H9 (cell line): ENCODE results near the gene FN1. TPM values are rescaled to one million over a fixed set of nuclear protein-coding genes. Genes with fewer than 3 reads are reported as not detected.
A peak's percentile ranks its signal among the peaks of the same experiment; 100 is the strongest.

Experiments used
- DNase-seq: peaks from one replicate; pipeline ENCODE4 v3.0.0-alpha.2; 2017
- H2AFZ ChIP-seq: one replicate; pipeline ENCODE4 v1.6.1; 2013; ENCODE audit warnings: mild to moderate bottlenecking, low read length, control low read depth, moderate library complexity
- H2AK5ac ChIP-seq: 2 replicates; pipeline ENCODE4 v1.6.1; 2013; ENCODE audit warnings: low read length, control low read depth, mixed read lengths; ENCODE audit not compliant: insufficient read length
- H2BK120ac ChIP-seq: one replicate; pipeline ENCODE4 v1.6.1; 2013; ENCODE audit warnings: low read depth, mild to moderate bottlenecking, low read length, control low read depth, inconsistent platforms; ENCODE audit not compliant: poor library complexity, severe bottlenecking
- H2BK12ac ChIP-seq: 2 replicates; pipeline ENCODE4 v1.6.1; 2013; ENCODE audit warnings: low read length, control low read depth, mixed read lengths, low read depth; ENCODE audit not compliant: insufficient read length
- H2BK15ac ChIP-seq: 2 replicates; pipeline ENCODE4 v1.6.1; 2013; ENCODE audit warnings: low read depth, low read length, control low read depth
- H2BK20ac ChIP-seq: one replicate; pipeline ENCODE4 v1.6.1; 2013; ENCODE audit warnings: low read depth, mild to moderate bottlenecking, low read length, control low read depth, inconsistent platforms; ENCODE audit not compliant: poor library complexity, severe bottlenecking
- H2BK5ac ChIP-seq: 2 replicates; pipeline ENCODE4 v1.6.1; 2013; ENCODE audit warnings: low read length, control low read depth, mixed read lengths; ENCODE audit not compliant: insufficient read length
- H3K14ac ChIP-seq: 2 replicates; pipeline ENCODE4 v1.6.1; 2013; ENCODE audit warnings: low read length, control low read depth; ENCODE audit not compliant: insufficient read depth
- H3K18ac ChIP-seq: 2 replicates; pipeline ENCODE4 v1.6.1; 2013; ENCODE audit warnings: low read depth, mild to moderate bottlenecking, mixed read lengths, low read length, control low read depth; ENCODE audit not compliant: insufficient read length
- H3K23ac ChIP-seq: 2 replicates; pipeline ENCODE4 v1.6.1; 2013; ENCODE audit warnings: low read length, control low read depth, mixed read lengths, low read depth; ENCODE audit not compliant: insufficient read length
- H3K23me2 ChIP-seq: 2 replicates; pipeline ENCODE4 v1.6.1; 2013; ENCODE audit warnings: low read depth, mild to moderate bottlenecking, mixed read lengths, low read length, control low read depth; ENCODE audit not compliant: insufficient read length, poor library complexity, severe bottlenecking
- H3K27ac ChIP-seq: 2 replicates; pipeline ENCODE4 v1.5.1; 2013; ENCODE audit warnings: low read length, control low read depth, mixed read lengths, low read depth; ENCODE audit not compliant: insufficient read length
- H3K27me3 ChIP-seq: 2 replicates; pipeline ENCODE4 v1.6.1; 2013; ENCODE audit warnings: low read length, control low read depth, inconsistent platforms; ENCODE audit not compliant: insufficient read depth
- H3K4ac ChIP-seq: 2 replicates; pipeline ENCODE4 v1.6.1; 2013; ENCODE audit warnings: low read depth, mild to moderate bottlenecking, control low read depth, inconsistent platforms, low read length, moderate library complexity
- H3K4me1 ChIP-seq: 2 replicates; pipeline ENCODE4 v1.6.1; 2013; ENCODE audit warnings: low read length, control low read depth, inconsistent platforms; ENCODE audit not compliant: insufficient read depth
- H3K4me2 ChIP-seq: 2 replicates; pipeline ENCODE4 v1.6.1; 2013; ENCODE audit warnings: low read length, control low read depth, mixed read lengths; ENCODE audit not compliant: insufficient read length, insufficient read depth
- H3K56ac ChIP-seq: 2 replicates; pipeline ENCODE4 v1.6.1; 2013; ENCODE audit warnings: low read depth, mild to moderate bottlenecking, mixed read lengths, low read length, control low read depth; ENCODE audit not compliant: insufficient read length
- H3K79me1 ChIP-seq: 2 replicates; pipeline ENCODE4 v1.6.1; 2013; ENCODE audit warnings: low read depth, mild to moderate bottlenecking, moderate library complexity, low read length, control low read depth, inconsistent platforms; ENCODE audit not compliant: insufficient read depth, poor library complexity, severe bottlenecking
- H3K79me2 ChIP-seq: 2 replicates; pipeline ENCODE4 v1.6.1; 2013; ENCODE audit warnings: low read length, control low read depth, inconsistent platforms; ENCODE audit not compliant: insufficient read depth
- H3K9ac ChIP-seq: 2 replicates; pipeline ENCODE4 v1.6.1; 2013; ENCODE audit warnings: low read length, control low read depth, mixed read lengths; ENCODE audit not compliant: insufficient read length; ENCODE audit errors: extremely low read depth
- H3K9me3 ChIP-seq: one replicate; pipeline ENCODE4 v1.6.1; 2013; ENCODE audit warnings: low read depth, low read length, inconsistent platforms; ENCODE audit not compliant: control insufficient read depth
- H3T11ph ChIP-seq: one replicate; pipeline ENCODE4 v1.6.1; 2013; ENCODE audit warnings: mild to moderate bottlenecking, low read length, control low read depth, inconsistent platforms
- H4K20me1 ChIP-seq: one replicate; pipeline ENCODE4 v1.6.1; 2013; ENCODE audit not compliant: control insufficient read depth, insufficient read length, insufficient read depth
- H4K5ac ChIP-seq: 2 replicates; pipeline ENCODE4 v1.6.1; 2013; ENCODE audit warnings: low read depth, mild to moderate bottlenecking, mixed read lengths, low read length, control low read depth; ENCODE audit not compliant: insufficient read length
- H4K8ac ChIP-seq: replicated peaks from 2 replicates; pipeline ENCODE4 v1.6.1; 2013; ENCODE audit warnings: low read length, control low read depth, mixed read lengths, low read depth; ENCODE audit not compliant: insufficient read length
- H4K91ac ChIP-seq: 2 replicates; pipeline ENCODE4 v1.6.1; 2013; ENCODE audit warnings: low read depth, mild to moderate bottlenecking, moderate library complexity, mixed read lengths, low read length, control low read depth; ENCODE audit not compliant: insufficient read length
- H3K27ac Mint-ChIP-seq, 3 experiments: 2 replicates in 2 of 3; 3 replicates in 1 of 3; pipeline ENCODE4 v1.8.0; 2020 to 2021; ENCODE audit warnings: mixed read lengths in 3 of 3, mild to moderate bottlenecking in 1 of 3, moderate library complexity in 1 of 3
- H3K27me3 Mint-ChIP-seq: 2 replicates; pipeline ENCODE4 v1.8.0; 2021; ENCODE audit warnings: low read depth, mild to moderate bottlenecking, moderate library complexity, mixed read lengths
- H3K36me3 Mint-ChIP-seq, 3 experiments: 2 replicates in 2 of 3; 3 replicates in 1 of 3; pipeline ENCODE4 v1.8.0; 2020 to 2021; ENCODE audit warnings: low read depth in 3 of 3, mixed read lengths in 3 of 3; ENCODE audit not compliant: insufficient read depth in 1 of 3
- H3K4me1 Mint-ChIP-seq, 2 experiments: 2 replicates each; pipeline ENCODE4 v1.8.0; 2020; ENCODE audit warnings: mixed read lengths in 2 of 2
- H3K4me3 Mint-ChIP-seq, 2 experiments: 2 replicates in 1 of 2; 3 replicates in 1 of 2; pipeline ENCODE4 v1.8.0; 2020 to 2021; ENCODE audit warnings: mild to moderate bottlenecking in 2 of 2, mixed read lengths in 2 of 2, moderate library complexity in 1 of 2
- H3K9me3 Mint-ChIP-seq, 2 experiments: 2 replicates in 1 of 2; 3 replicates in 1 of 2; pipeline ENCODE4 v1.8.0; 2020; ENCODE audit warnings: mild to moderate bottlenecking in 2 of 2, mixed read lengths in 2 of 2, moderate library complexity in 1 of 2
- CTCF ChIP-seq: fragments of 200-600 bp; sonication (generic); conservative IDR thresholded peaks from 3 replicates; pipeline ENCODE4 v1.8.0; 2021; ENCODE audit warnings: antibody characterized with exemption, mild to moderate bottlenecking
- WGBS: extraction: QIAGEN DNeasy Blood & Tissue Kit; methylation state at CpG from one replicate; pipeline ENCODE4 v1.1.7; 2013; ENCODE audit warnings: missing lambda C conversion rate, low lambda C conversion rate, mixed read lengths; ENCODE audit not compliant: insufficient read length; ENCODE audit errors: extremely low coverage; 5-methylcytosine and 5-hydroxymethylcytosine counted together
- total RNA-seq: library from RNA; stranded (reverse); gene quantifications from 2 replicates; pipeline ENCODE4 v1.2.1, GENCODE V29; 2021

Gene FN1
- total RNA-seq, 1 experiment from 2014 or later, result 56.0 TPM

GRCh38 chr2:215437614-215438013 lies 1.7 kb upstream of the FN1 start:
- Histone ChIP-seq H4K8ac (no peak overlapping the region), H3K79me1 (no peaks in the 10 kb centered on the region), H3K9me3 (no peaks in the 10 kb centered on the region), H3K27ac (no peak overlapping the region), H3K14ac (no peak overlapping the region), H4K20me1 (no peaks in the 10 kb centered on the region), H2BK5ac (no peak overlapping the region), H2BK120ac (no peak overlapping the region), H3K23me2 (peaks cover 6% of the 10 kb centered on the region), H2BK15ac (no peak overlapping the region), H2BK12ac (no peak overlapping the region), H3K79me2 (no peaks in the 10 kb centered on the region), H3K23ac (no peak overlapping the region), H2BK20ac (no peak overlapping the region), H2AFZ (no peak overlapping the region), H3K4me2 (peak overlapping the region; percentile 80), H3K4me1 (no peaks in the 10 kb centered on the region), H3K9ac (no peak overlapping the region), H4K5ac (no peak overlapping the region), H3K27me3 (no peaks in the 10 kb centered on the region), H2AK5ac (no peak overlapping the region), H3K56ac (no peak overlapping the region), H3K18ac (no peak overlapping the region), H4K91ac (no peak overlapping the region), H3K4ac (no peak overlapping the region), H3T11ph (no peak overlapping the region)
- H3K4me1 Mint-ChIP-seq, result peaks cover 19 to 22% of the 10 kb centered on the region in 2 experiments
- peaks cover 6% of the 10 kb centered on the region for H3K27me3 Mint-ChIP-seq
- H3K27ac Mint-ChIP-seq, result no peak overlapping the region
- TF ChIP-seq CTCF, result no peak
- H3K9me3 Mint-ChIP-seq, result no peaks in the 10 kb centered on the region
- H3K36me3 Mint-ChIP-seq, result peaks cover 0 to 5% (median 1%) of the 10 kb centered on the region in 3 experiments; a peak in 4 of 7 replicates
- peak overlapping the region; percentile 93 to 94; a peak in 2 of 5 replicates for H3K4me3 Mint-ChIP-seq
- DNase-seq, result no peak
- no CpG with 5 or more reads among the region's 2 CpGs for WGBS
